Fibroblast of skin of abdomen (primary cell): Measurements from ENCODE around the gene MCOLN2. TPM values are rescaled to one million over a fixed set of nuclear protein-coding genes. Genes with fewer than 3 reads are reported as not detected.
"Not testable (repeated sequence)": the region's sequence is repeated elsewhere in the genome, so short reads cannot be mapped to it uniquely, and the experiment has no call there.

Experiments
- DNase-seq: peaks from one replicate; pipeline ENCODE4 v3.0.0-alpha.2; 2013
- polyA plus RNA-seq, 2 experiments: library from polyadenylated mRNA; unstranded; fragments of 120-200 nt; gene quantifications; one replicate each; pipeline ENCODE4 v1.2.1, GENCODE V29; 2013; ENCODE audit not compliant: insufficient read length in 2 of 2

The MCOLN2 gene
- 0.33 TPM for polyA plus RNA-seq (2013, experiment 1 of 2; ENCODE audit: insufficient read length)
- 0.35 TPM for polyA plus RNA-seq (2013, experiment 2 of 2; ENCODE audit: insufficient read length)

GRCh38 chr1:84996846-84997666 is at the start of gene MCOLN2:
TSS of gene MCOLN2 (minus strand) at chr1:84997113. CDS start at chr1:84996872, 241 bp downstream.
- peak; percentile 23 for DNase-seq

GRCh38 chr1:85042413-85042812 is 45.5 kb upstream of the MCOLN2 start:
- no peak for DNase-seq

GRCh38 chr1:85041793-85042192 is 44.9 kb upstream of the MCOLN2 start:
- DNase-seq, result no peak

GRCh38 chr1:85033221-85033620 is 36.3 kb upstream of the MCOLN2 start:
- no peak for DNase-seq

- no peak for DNase-seq
Measured at GRCh38 chr1:85030536-85030935, 33.6 kb upstream of the MCOLN2 start.

GRCh38 chr1:85028151-85028550 is 31.2 kb upstream of the MCOLN2 start:
- DNase-seq, result no peak

GRCh38 chr1:85027242-85027983 is 30.5 kb upstream of the MCOLN2 start:
- DNase-seq, result peak; percentile 8

- DNase-seq, result no peak
Measured at GRCh38 chr1:85025940-85026339, 29.0 kb upstream of the MCOLN2 start.

- no peak for DNase-seq
Measured at GRCh38 chr1:85024736-85025135, 27.8 kb upstream of the MCOLN2 start.

GRCh38 chr1:85022700-85023099 is 25.8 kb upstream of the MCOLN2 start:
- no peak for DNase-seq

- DNase-seq, result peak; percentile 60
Measured at GRCh38 chr1:85019994-85020393, 23.1 kb upstream of the MCOLN2 start.

- no peak for DNase-seq
Measured at GRCh38 chr1:85015826-85016225, 18.9 kb upstream of the MCOLN2 start.

- DNase-seq, result not testable (repeated sequence)
Measured at GRCh38 chr1:85005641-85006040, 8.7 kb upstream of the MCOLN2 start.

GRCh38 chr1:85001742-85002141 is 4.8 kb upstream of the MCOLN2 start:
- no peak for DNase-seq

GRCh38 chr1:84998642-84999280 is 1.8 kb upstream of the MCOLN2 start:
- peak; percentile 5 for DNase-seq

- peak; percentile 1 for DNase-seq
Measured at GRCh38 chr1:84997667-84998600, 1.0 kb upstream of the MCOLN2 start.

GRCh38 chr1:84995484-84996334 is 1.2 kb downstream of the MCOLN2 start:
- no peak for DNase-seq

GRCh38 chr1:84991097-84991920 is 5.6 kb downstream of the MCOLN2 start:
- no peak for DNase-seq

- no peak for DNase-seq
Measured at GRCh38 chr1:84988588-84988987, 8.3 kb downstream of the MCOLN2 start.

- DNase-seq, result not testable (repeated sequence)
Measured at GRCh38 chr1:84986561-84986960, 10.4 kb downstream of the MCOLN2 start.
